Rectal smooth muscle tissue (tissue), 1 donor: ENCODE data around the gene METTL25.

Experiments used
- H3K27ac ChIP-seq: one replicate; pipeline ENCODE4 v1.7.0; 2013; ENCODE audit warnings: low read depth, low read length, inconsistent platforms
- H3K27me3 ChIP-seq: one replicate; pipeline ENCODE4 v1.7.0; 2013; ENCODE audit warnings: low read length; ENCODE audit not compliant: control insufficient read depth, insufficient read depth
- H3K36me3 ChIP-seq: one replicate; pipeline ENCODE4 v1.7.0; 2013; ENCODE audit warnings: low read length; ENCODE audit not compliant: control insufficient read depth, insufficient read depth
- H3K4me1 ChIP-seq: one replicate; pipeline ENCODE4 v1.7.0; 2013; ENCODE audit warnings: low read length; ENCODE audit not compliant: control insufficient read depth, insufficient read depth
- H3K4me3 ChIP-seq: one replicate; pipeline ENCODE4 v1.7.0; 2013; ENCODE audit warnings: low read length
- H3K9ac ChIP-seq: one replicate; pipeline ENCODE4 v1.7.0; 2013; ENCODE audit warnings: low read length

The METTL25 gene

DNA sequence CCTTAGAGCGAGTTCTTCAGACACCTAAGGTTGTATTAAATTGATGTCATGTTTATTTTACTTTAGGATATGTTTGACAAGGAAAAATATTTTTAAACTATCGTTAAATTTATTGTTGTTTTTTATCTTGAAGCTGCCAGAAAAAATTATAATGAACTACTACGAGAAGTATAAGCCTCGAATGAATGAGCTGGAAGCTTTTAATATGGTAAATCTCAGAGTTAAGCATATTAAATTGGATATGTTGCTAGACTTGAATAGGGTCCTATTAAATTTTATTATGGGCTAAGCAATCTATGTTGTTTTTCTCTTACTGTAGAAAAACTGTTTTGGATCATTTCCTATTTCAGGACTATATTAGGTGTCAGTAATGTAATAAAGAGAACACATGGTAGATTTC, 118.2 kb downstream of the METTL25 start:
- Histone ChIP-seq H3K27me3 (no peaks in the 10 kb centered on the region), H3K27ac (no peak overlapping the region), H3K4me3 (no peak overlapping the region), H3K9ac (no peak overlapping the region), H3K36me3 (peaks cover 7% of the 10 kb centered on the region), H3K4me1 (no peaks in the 10 kb centered on the region)

DNA sequence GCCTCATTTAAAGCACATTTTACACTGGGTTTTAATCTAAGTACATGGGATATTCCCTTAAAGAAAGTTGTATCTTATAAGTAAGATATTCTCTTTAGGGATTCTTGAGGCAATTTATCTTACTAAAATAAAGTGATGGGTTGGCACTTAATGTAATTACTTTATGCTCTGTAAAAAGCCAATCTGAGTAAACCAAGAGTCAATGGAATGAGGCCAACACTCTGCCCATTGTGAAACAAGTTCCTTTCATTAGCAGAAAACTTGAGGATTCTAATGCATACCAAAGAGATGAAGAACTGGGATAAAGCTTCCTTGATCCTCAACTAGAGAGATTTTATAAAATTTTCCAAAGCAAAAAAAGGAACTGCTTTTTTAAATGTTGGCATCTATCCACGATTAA, 121.2 kb downstream of the METTL25 start:
- H3K27me3 ChIP-seq: no peaks in the 10 kb centered on the region
- no peaks in the 10 kb centered on the region for H3K36me3 ChIP-seq
- no peak overlapping the region for H3K27ac ChIP-seq
- H3K4me3 ChIP-seq: no peak overlapping the region
- no peaks in the 10 kb centered on the region for H3K4me1 ChIP-seq
- H3K9ac ChIP-seq: no peak overlapping the region

DNA sequence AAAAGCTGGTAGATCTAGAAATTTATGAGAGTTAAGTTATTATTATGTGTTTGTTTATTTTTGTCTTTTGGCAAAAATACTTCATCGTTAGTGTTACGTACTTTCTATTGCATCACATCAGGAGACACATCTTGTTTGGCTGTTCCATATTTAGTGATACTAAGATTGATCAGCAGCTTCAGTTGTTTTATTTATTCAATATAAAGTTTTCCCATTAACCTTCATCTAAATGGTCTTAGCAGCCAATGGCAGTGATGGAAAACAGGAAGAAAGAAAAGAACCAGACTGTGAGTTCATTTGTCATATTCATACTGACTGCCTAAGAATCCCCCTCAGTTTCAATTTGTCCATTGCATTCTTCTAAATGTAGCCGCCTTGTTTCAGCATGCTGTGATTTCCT, 122.3 kb downstream of the METTL25 start:
- Histone ChIP-seq H3K4me3 (no peak overlapping the region), H3K4me1 (no peaks in the 10 kb centered on the region), H3K27me3 (no peaks in the 10 kb centered on the region), H3K27ac (no peak overlapping the region), H3K9ac (no peak overlapping the region), H3K36me3 (no peaks in the 10 kb centered on the region)

GRCh38 chr12:82481954-82482353, 123.6 kb downstream of the METTL25 start:
- H3K4me3 ChIP-seq: no peak overlapping the region
- no peak overlapping the region for H3K27ac ChIP-seq
- no peaks in the 10 kb centered on the region for H3K4me1 ChIP-seq
- H3K9ac ChIP-seq: no peak overlapping the region
- no peaks in the 10 kb centered on the region for H3K36me3 ChIP-seq
- no peaks in the 10 kb centered on the region for H3K27me3 ChIP-seq

DNA sequence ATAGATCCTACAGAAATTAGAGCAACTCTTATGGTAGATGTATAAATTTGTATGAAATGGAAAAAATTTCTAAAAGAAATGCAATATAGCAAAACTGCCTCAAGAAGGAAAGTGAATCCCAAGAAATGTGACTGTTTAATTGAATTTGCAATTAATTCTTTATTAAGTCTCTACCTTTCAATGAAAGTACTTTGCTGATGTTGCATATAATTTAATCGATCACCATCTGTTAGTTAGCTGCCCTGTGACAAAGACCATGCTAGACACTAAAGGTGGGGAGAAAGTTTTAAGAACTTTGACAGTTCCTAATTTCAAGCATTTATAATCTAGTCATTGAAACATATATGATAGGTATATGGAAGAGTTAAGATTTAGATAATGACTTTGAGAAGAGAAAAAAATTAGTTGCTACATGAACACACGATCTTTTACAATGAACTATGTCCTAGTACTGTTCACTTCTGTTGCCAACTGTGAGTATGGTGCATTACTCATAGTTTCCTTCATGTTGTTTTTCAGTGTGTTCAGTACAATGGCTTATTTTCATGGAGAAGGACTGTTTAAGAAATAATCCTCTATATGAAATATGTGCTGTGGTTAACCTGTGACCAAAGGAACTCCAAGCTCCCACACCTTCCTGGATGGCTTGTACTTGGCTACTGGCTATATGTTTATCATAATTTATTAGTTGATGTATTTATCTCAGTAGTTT, 128.4 kb downstream of the METTL25 start:
- Histone ChIP-seq H3K36me3 (no peaks in the 10 kb centered on the region), H3K9ac (no peak overlapping the region), H3K27ac (no peak overlapping the region), H3K4me1 (no peaks in the 10 kb centered on the region), H3K27me3 (no peaks in the 10 kb centered on the region), H3K4me3 (no peak overlapping the region)

- no peaks in the 10 kb centered on the region for H3K36me3 ChIP-seq
- H3K4me3 ChIP-seq: no peak overlapping the region
- no peaks in the 10 kb centered on the region for H3K4me1 ChIP-seq
- no peak overlapping the region for H3K27ac ChIP-seq
- H3K27me3 ChIP-seq: no peaks in the 10 kb centered on the region
- H3K9ac ChIP-seq: no peak overlapping the region
Measured at GRCh38 chr12:82504409-82504808, 146.1 kb downstream of the METTL25 start.

- Histone ChIP-seq H3K27ac (no peak overlapping the region), H3K4me3 (no peak overlapping the region), H3K36me3 (no peaks in the 10 kb centered on the region), H3K9ac (no peak overlapping the region), H3K27me3 (no peaks in the 10 kb centered on the region), H3K4me1 (no peaks in the 10 kb centered on the region)
Measured at GRCh38 chr12:82505150-82505549, 146.8 kb downstream of the METTL25 start.

GRCh38 chr12:82507686-82508085, 149.4 kb downstream of the METTL25 start:
- Histone ChIP-seq H3K9ac (no peak overlapping the region), H3K27ac (no peak overlapping the region), H3K36me3 (no peaks in the 10 kb centered on the region), H3K4me3 (no peak overlapping the region), H3K4me1 (no peaks in the 10 kb centered on the region), H3K27me3 (no peaks in the 10 kb centered on the region)

DNA sequence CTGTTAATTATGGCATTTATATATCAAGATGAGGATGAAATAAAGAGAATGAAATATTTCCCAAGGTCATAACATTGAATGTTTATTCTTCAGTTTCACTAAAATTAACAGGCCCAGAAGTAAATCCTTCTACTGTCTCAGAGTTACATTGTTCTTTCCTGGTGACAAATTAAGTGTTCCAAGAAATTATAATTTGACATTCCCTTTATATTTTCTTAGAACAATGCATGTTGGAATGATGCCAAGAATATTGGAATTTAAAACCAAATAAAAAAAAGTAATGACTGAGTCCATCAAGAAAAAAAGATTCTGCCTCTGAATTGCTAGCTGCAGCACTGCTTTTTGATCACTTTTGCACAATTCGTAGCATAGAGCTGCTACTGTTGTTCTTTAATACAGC, 152.1 kb downstream of the METTL25 start:
- Histone ChIP-seq H3K27me3 (no peaks in the 10 kb centered on the region), H3K36me3 (no peaks in the 10 kb centered on the region), H3K4me1 (no peaks in the 10 kb centered on the region), H3K27ac (no peak overlapping the region), H3K4me3 (no peak overlapping the region), H3K9ac (no peak overlapping the region)

GRCh38 chr12:82514880-82515279, 156.6 kb downstream of the METTL25 start:
- H3K36me3 ChIP-seq: no peaks in the 10 kb centered on the region
- H3K27me3 ChIP-seq: no peaks in the 10 kb centered on the region
- no peak overlapping the region for H3K9ac ChIP-seq
- H3K4me1 ChIP-seq: no peaks in the 10 kb centered on the region
- H3K27ac ChIP-seq: no peak overlapping the region
- H3K4me3 ChIP-seq: no peak overlapping the region

DNA sequence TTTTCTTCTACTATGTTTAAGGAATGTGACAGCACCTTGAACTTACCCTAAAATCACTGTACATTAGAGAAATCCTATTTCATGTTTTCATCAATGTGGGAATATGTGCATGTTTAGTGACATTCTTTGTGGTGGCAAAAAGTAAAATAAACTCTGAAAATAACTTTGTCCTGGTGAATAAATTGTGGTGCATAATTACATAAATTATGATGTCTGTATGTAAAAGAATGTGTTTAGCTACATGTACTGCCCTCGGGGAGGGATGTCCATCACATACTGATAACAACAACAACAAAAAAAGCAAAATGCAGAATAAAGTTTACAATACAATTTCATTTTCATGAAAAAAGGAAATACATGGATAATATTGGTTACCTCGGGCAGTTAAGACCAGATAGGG, 157.3 kb downstream of the METTL25 start:
- no peak overlapping the region for H3K27ac ChIP-seq
- no peak overlapping the region for H3K9ac ChIP-seq
- no peaks in the 10 kb centered on the region for H3K4me1 ChIP-seq
- H3K27me3 ChIP-seq: no peaks in the 10 kb centered on the region
- H3K36me3 ChIP-seq: no peaks in the 10 kb centered on the region
- no peak overlapping the region for H3K4me3 ChIP-seq

- no peak overlapping the region for H3K4me3 ChIP-seq
- H3K27ac ChIP-seq: no peak overlapping the region
- H3K9ac ChIP-seq: no peak overlapping the region
- no peaks in the 10 kb centered on the region for H3K27me3 ChIP-seq
- H3K4me1 ChIP-seq: no peaks in the 10 kb centered on the region
- H3K36me3 ChIP-seq: no peaks in the 10 kb centered on the region
Measured at GRCh38 chr12:82517027-82517426, 158.7 kb downstream of the METTL25 start.

DNA sequence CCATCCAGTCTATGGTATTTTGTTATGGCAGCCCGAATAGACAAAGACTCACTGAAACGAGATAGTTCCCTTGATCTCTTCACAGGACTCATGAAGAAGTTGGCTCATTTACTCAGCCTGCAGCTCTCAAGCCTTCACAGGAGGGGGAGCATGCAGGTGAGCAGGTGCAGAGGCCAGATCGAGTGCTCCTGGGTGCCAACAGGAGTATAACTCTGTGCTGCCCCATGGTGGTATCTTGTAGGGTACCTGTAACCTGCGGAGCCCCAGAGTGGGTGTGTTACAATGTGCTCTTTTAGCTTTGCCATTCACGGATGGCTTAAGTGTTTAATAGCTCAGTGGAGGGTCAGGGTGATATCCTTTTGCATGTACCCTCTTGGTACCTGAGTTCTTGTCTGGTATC, 159.5 kb downstream of the METTL25 start:
- Histone ChIP-seq H3K9ac (no peak overlapping the region), H3K4me1 (no peaks in the 10 kb centered on the region), H3K27me3 (no peaks in the 10 kb centered on the region), H3K36me3 (no peaks in the 10 kb centered on the region), H3K27ac (no peak overlapping the region), H3K4me3 (no peak overlapping the region)
